ENCODE results near the gene BAG3.

Gene BAG3

DNA sequence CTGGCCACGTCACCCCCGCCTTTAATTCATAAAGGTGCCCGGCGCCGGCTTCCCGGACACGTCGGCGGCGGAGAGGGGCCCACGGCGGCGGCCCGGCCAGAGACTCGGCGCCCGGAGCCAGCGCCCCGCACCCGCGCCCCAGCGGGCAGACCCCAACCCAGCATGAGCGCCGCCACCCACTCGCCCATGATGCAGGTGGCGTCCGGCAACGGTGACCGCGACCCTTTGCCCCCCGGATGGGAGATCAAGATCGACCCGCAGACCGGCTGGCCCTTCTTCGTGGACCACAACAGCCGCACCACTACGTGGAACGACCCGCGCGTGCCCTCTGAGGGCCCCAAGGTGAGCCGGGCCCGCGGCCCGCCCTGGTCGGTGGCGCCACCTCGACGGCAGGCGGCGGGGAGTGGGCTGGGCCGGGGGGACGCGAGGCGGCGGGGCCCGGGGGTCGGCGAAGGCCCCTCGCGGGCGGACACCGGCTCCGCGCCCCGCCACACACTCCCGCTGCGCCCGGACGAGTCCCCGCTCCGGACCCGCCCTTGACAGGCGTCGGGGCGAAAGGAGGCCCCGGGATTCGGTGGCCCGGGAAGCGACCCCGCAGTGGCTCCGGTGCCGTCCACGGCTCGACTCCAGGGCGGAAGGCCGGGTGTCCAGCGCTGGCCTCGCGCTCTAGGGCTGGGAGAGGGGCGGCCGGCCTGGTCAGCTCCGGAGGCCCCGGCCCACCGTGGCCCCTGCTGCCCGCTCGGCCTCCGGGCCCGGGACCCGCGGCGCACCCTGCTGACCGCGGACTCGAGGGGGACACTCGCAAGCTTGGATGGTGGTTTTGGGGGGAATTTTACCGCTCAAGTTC lies 557 bp downstream of the BAG3 start:
- TF ChIP-seq, protein P1, sequence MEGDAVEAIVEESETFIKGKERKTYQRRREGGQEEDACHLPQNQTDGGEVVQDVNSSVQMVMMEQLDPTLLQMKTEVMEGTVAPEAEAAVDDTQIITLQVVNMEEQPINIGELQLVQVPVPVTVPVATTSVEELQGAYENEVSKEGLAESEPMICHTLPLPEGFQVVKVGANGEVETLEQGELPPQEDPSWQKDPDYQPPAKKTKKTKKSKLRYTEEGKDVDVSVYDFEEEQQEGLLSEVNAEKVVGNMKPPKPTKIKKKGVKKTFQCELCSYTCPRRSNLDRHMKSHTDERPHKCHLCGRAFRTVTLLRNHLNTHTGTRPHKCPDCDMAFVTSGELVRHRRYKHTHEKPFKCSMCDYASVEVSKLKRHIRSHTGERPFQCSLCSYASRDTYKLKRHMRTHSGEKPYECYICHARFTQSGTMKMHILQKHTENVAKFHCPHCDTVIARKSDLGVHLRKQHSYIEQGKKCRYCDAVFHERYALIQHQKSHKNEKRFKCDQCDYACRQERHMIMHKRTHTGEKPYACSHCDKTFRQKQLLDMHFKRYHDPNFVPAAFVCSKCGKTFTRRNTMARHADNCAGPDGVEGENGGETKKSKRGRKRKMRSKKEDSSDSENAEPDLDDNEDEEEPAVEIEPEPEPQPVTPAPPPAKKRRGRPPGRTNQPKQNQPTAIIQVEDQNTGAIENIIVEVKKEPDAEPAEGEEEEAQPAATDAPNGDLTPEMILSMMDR (IDR thresholded peaks at IDR 0.05; ENCODE audit: borderline replicate concordance, insufficient read depth, low read depth, low read length) = no peak
- peak overlapping the region; percentile 74 for H3K4me3 ChIP-seq (ENCODE audit: low read depth, low read length)

GRCh38 chr10:119652361-119652730 lies 1.2 kb downstream of the BAG3 start:
- TF ChIP-seq, protein P1 (IDR thresholded peaks at IDR 0.05; ENCODE audit: borderline replicate concordance, insufficient read depth, low read depth, low read length) = no peak
- H3K4me3 ChIP-seq (ENCODE audit: low read depth, low read length) = peak overlapping the region; percentile 74

- TF ChIP-seq, protein P1 (IDR thresholded peaks at IDR 0.05; ENCODE audit: borderline replicate concordance, insufficient read depth, low read depth, low read length) = no peak
- no peak overlapping the region for H3K4me3 ChIP-seq (ENCODE audit: low read depth, low read length)
These were observed 2.0 kb downstream of the BAG3 start for GRCh38 chr10:119653209-119653608.

DNA sequence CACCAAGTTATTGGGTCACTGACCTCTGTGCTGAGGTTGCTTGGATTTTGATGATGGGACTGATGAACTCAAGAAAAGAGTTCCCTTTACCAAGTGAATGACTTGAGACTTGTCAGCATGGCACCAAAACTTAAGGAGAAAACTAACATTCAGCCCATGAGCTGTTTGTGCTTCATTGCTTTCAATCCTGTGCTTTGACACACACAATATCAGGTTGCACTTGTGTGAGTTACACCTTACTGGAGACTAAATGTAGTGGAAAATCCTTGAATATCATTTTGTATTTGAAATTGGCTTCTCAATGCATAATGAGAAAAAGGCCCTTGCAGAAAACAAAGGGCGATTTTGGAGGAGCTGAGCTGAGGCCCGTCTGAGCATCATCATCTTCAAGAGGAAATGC lies 2.7 kb downstream of the BAG3 start:
- TF ChIP-seq, protein P1 (IDR thresholded peaks at IDR 0.05; ENCODE audit: borderline replicate concordance, insufficient read depth, low read depth, low read length) = no peak
- no peak overlapping the region for H3K4me3 ChIP-seq (ENCODE audit: low read depth, low read length)

DNA sequence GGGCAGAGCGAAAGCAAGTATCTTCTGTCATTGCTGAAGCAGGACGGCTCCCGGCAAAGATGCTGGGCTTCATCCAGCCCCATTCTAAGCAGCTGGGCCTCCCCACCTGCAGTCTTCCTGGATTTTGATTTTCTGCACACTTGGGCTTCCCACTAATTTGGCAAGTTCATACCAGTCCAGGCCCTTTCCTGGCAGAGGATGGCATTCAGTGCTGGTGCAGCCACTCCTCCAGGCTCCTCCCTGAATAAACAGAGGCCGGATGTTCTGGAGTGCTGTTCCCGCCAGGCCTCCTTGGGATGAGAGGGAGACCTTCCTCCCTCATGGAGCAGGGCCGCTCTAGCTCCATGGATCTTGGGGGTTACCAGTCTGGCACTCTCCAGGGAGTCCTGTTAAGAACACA lies 3.4 kb downstream of the BAG3 start:
- H3K4me3 ChIP-seq (ENCODE audit: low read depth, low read length) = no peak overlapping the region

DNA sequence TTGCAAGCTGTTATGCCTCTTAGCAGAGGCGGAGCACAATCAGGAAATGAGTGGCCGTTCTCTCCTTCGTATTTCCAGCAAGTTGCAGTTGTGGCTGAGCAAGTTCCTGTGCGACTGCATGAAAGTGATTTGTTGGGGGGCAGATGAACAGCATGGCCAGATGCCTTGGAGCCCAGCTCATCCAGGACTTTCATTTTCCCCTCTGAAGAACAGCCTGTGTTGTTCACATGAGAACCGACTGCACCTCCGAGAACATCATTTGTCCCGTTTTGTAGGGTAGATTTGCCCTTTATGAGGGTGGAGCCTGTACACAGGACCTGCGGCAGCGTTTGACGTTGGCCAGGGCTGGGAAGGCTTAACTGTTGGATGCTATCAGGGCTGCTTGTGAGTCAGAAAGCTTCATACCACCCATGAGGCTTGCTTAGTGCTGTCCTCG lies 4.4 kb downstream of the BAG3 start:
- TF ChIP-seq, protein P1 (IDR thresholded peaks at IDR 0.05; ENCODE audit: borderline replicate concordance, insufficient read depth, low read depth, low read length) = no peak
- no peak overlapping the region for H3K4me3 ChIP-seq (ENCODE audit: low read depth, low read length)

More for the DNA sequence above, 3.4 kb downstream of the BAG3 start:
- TF ChIP-seq, protein P1 (IDR thresholded peaks at IDR 0.05; ENCODE audit: borderline replicate concordance, insufficient read depth, low read depth, low read length) = no peak

GRCh38 chr10:119656760-119657159 lies 5.6 kb downstream of the BAG3 start:
- no peak overlapping the region for H3K4me3 ChIP-seq (ENCODE audit: low read depth, low read length)
- TF ChIP-seq, protein P1 (IDR thresholded peaks at IDR 0.05; ENCODE audit: borderline replicate concordance, insufficient read depth, low read depth, low read length) = no peak
